Activated CD4-positive, alpha-beta memory T cell treated with anti-CD3 and anti-CD28 coated beads for 36 hours (primary cell): ENCODE data around the gene FARP2. TPM values are rescaled to one million over a fixed set of nuclear protein-coding genes. Genes with fewer than 3 reads are reported as not detected.

ENCODE experiments used
- CTCF ChIA-PET: fragments of 350-600 bp; sonication (Branson Sonifier 250); formaldehyde crosslinking; loops from one replicate; lab custom pipeline; 2021; ENCODE audit warnings: antibody characterized with exemption, inconsistent platforms; lab: Charles Lee
- POLR2A ChIA-PET: fragments of 350-600 bp; sonication (Branson Sonifier 250); formaldehyde crosslinking; loops from one replicate; lab custom pipeline; 2021; ENCODE audit warnings: antibody characterized with exemption; lab: Charles Lee
- DNase-seq: peaks from one replicate; pipeline ENCODE4 v3.0.0-alpha.2; 2020
- H3K27ac Mint-ChIP-seq: one replicate; pipeline ENCODE4 v1.8.0; 2021; ENCODE audit warnings: mixed read lengths
- H3K27me3 Mint-ChIP-seq: one replicate; pipeline ENCODE4 v1.8.0; 2021; ENCODE audit warnings: mixed read lengths
- H3K36me3 Mint-ChIP-seq: one replicate; pipeline ENCODE4 v1.8.0; 2021; ENCODE audit warnings: mixed read lengths
- H3K4me1 Mint-ChIP-seq: one replicate; pipeline ENCODE4 v1.8.0; 2021; ENCODE audit warnings: low read depth, mixed read lengths
- H3K4me3 Mint-ChIP-seq: one replicate; pipeline ENCODE4 v1.8.0; 2021; ENCODE audit warnings: mild to moderate bottlenecking, mixed read lengths
- H3K9me3 Mint-ChIP-seq: one replicate; pipeline ENCODE4 v1.8.0; 2021; ENCODE audit warnings: mixed read lengths
- intact Hi-C: fragments of 100-400 bp; cut with micrococcal nuclease; formaldehyde crosslinking; loops from one replicate; pipeline ENCODE4 v1.15.1; 2023
- total RNA-seq, 2 experiments: library from RNA; stranded (reverse); gene quantifications; one replicate each; pipeline ENCODE4 v1.2.3, GENCODE V29; 2021

Gene FARP2
- total RNA-seq, 2 experiments from 2014 or later = 25.1 to 29.5 TPM

- H3K4me3 Mint-ChIP-seq = no peak overlapping the region
- peaks cover 5% of the 10 kb centered on the region for H3K27me3 Mint-ChIP-seq
- intact Hi-C loops = no loop called here
- POLR2A ChIA-PET = no interaction called here
- no peaks in the 10 kb centered on the region for H3K36me3 Mint-ChIP-seq
- no peaks in the 10 kb centered on the region for H3K9me3 Mint-ChIP-seq
- CTCF ChIA-PET = no interaction called here
- no peak for DNase-seq
- H3K27ac Mint-ChIP-seq = no peak overlapping the region
- no peaks in the 10 kb centered on the region for H3K4me1 Mint-ChIP-seq
Observed at GRCh38 chr2:241532168-241532567, 176.1 kb downstream of the FARP2 start.

- POLR2A ChIA-PET = no interaction called here
- no peak for DNase-seq
- intact Hi-C loops = no loop called here
- Mint-ChIP-seq H3K36me3 (no peaks in the 10 kb centered on the region), H3K27me3 (peaks cover 5% of the 10 kb centered on the region), H3K4me3 (no peak overlapping the region), H3K9me3 (no peaks in the 10 kb centered on the region), H3K4me1 (no peaks in the 10 kb centered on the region), H3K27ac (no peak overlapping the region)
- CTCF ChIA-PET = no interaction called here
Observed at GRCh38 chr2:241532733-241533601, 176.9 kb downstream of the FARP2 start.

- Mint-ChIP-seq H3K4me1 (no peaks in the 10 kb centered on the region), H3K9me3 (no peaks in the 10 kb centered on the region), H3K27me3 (peaks cover 8% of the 10 kb centered on the region), H3K27ac (no peak overlapping the region), H3K4me3 (no peak overlapping the region), H3K36me3 (no peaks in the 10 kb centered on the region)
- POLR2A ChIA-PET = no interaction called here
- intact Hi-C loops = no loop called here
- CTCF ChIA-PET = no interaction called here
- DNase-seq = no peak
Observed at GRCh38 chr2:241534293-241534692, 178.2 kb downstream of the FARP2 start.

- H3K27ac Mint-ChIP-seq = no peak overlapping the region
- peaks cover 8% of the 10 kb centered on the region for H3K27me3 Mint-ChIP-seq
- DNase-seq = no peak
- H3K4me3 Mint-ChIP-seq = no peak overlapping the region
- no peaks in the 10 kb centered on the region for H3K36me3 Mint-ChIP-seq
- ChIA-PET POLR2A (no interaction called here), CTCF (no interaction called here)
- H3K4me1 Mint-ChIP-seq = no peaks in the 10 kb centered on the region
- no peaks in the 10 kb centered on the region for H3K9me3 Mint-ChIP-seq
- intact Hi-C loops = no loop called here
Observed at GRCh38 chr2:241534701-241535375, 178.8 kb downstream of the FARP2 start.

GRCh38 chr2:241535871-241536655, 180.0 kb downstream of the FARP2 start:
- Mint-ChIP-seq H3K27ac (no peak overlapping the region), H3K36me3 (no peaks in the 10 kb centered on the region), H3K9me3 (no peaks in the 10 kb centered on the region), H3K4me3 (no peak overlapping the region), H3K27me3 (peaks cover 15% of the 10 kb centered on the region), H3K4me1 (peaks cover 3% of the 10 kb centered on the region)
- intact Hi-C loops = no loop called here
- ChIA-PET CTCF (no interaction called here), POLR2A (no interaction called here)
- DNase-seq = no peak

- CTCF ChIA-PET = no interaction called here
- intact Hi-C loops = no loop called here
- DNase-seq = no peak
- Mint-ChIP-seq H3K4me1 (peaks cover 3% of the 10 kb centered on the region), H3K27me3 (peaks cover 26% of the 10 kb centered on the region), H3K4me3 (no peak overlapping the region), H3K36me3 (no peaks in the 10 kb centered on the region), H3K9me3 (no peaks in the 10 kb centered on the region), H3K27ac (no peak overlapping the region)
- POLR2A ChIA-PET = no interaction called here
Observed at GRCh38 chr2:241538838-241539615, 182.9 kb downstream of the FARP2 start.

GRCh38 chr2:241539616-241540374, 183.7 kb downstream of the FARP2 start:
- ChIA-PET POLR2A (no interaction called here), CTCF (no interaction called here)
- intact Hi-C loops = no loop called here
- Mint-ChIP-seq H3K4me3 (no peak overlapping the region), H3K27me3 (peaks cover 22% of the 10 kb centered on the region), H3K9me3 (no peaks in the 10 kb centered on the region), H3K36me3 (no peaks in the 10 kb centered on the region), H3K4me1 (peaks cover 3% of the 10 kb centered on the region), H3K27ac (no peak overlapping the region)
- no peak for DNase-seq

- intact Hi-C loops = no loop called here
- Mint-ChIP-seq H3K36me3 (no peaks in the 10 kb centered on the region), H3K9me3 (no peaks in the 10 kb centered on the region), H3K27me3 (peaks cover 22% of the 10 kb centered on the region), H3K4me1 (peaks cover 3% of the 10 kb centered on the region), H3K4me3 (no peak overlapping the region), H3K27ac (no peak overlapping the region)
- POLR2A ChIA-PET = no interaction called here
- CTCF ChIA-PET = no interaction called here
- no peak for DNase-seq
Observed at GRCh38 chr2:241540401-241540770, 184.3 kb downstream of the FARP2 start.

GRCh38 chr2:241540771-241541561, 184.9 kb downstream of the FARP2 start:
- Mint-ChIP-seq H3K36me3 (no peaks in the 10 kb centered on the region), H3K4me1 (peaks cover 3% of the 10 kb centered on the region), H3K27ac (no peak overlapping the region), H3K27me3 (peaks cover 22% of the 10 kb centered on the region), H3K9me3 (no peaks in the 10 kb centered on the region), H3K4me3 (peak overlapping the region; percentile 26)
- ChIA-PET CTCF (no interaction called here), POLR2A (no interaction called here)
- intact Hi-C loops = no loop called here
- DNase-seq = peak; percentile 75

- ChIA-PET POLR2A (interaction anchor here (0.6 kb wide), 1 partner anchor 48 kb away, joined by 3 read pairs; no protein-coding TSS in a partner anchor), CTCF (no interaction called here)
- Mint-ChIP-seq H3K9me3 (no peaks in the 10 kb centered on the region), H3K27me3 (peaks cover 22% of the 10 kb centered on the region), H3K4me1 (peaks cover 3% of the 10 kb centered on the region), H3K36me3 (no peaks in the 10 kb centered on the region), H3K27ac (no peak overlapping the region), H3K4me3 (no peak overlapping the region)
- no peak for DNase-seq
- intact Hi-C loops = no loop called here
Observed at GRCh38 chr2:241541564-241542277, 185.6 kb downstream of the FARP2 start.
